ENCODE results near the gene DAPK1.

DAPK1 gene

DNA sequence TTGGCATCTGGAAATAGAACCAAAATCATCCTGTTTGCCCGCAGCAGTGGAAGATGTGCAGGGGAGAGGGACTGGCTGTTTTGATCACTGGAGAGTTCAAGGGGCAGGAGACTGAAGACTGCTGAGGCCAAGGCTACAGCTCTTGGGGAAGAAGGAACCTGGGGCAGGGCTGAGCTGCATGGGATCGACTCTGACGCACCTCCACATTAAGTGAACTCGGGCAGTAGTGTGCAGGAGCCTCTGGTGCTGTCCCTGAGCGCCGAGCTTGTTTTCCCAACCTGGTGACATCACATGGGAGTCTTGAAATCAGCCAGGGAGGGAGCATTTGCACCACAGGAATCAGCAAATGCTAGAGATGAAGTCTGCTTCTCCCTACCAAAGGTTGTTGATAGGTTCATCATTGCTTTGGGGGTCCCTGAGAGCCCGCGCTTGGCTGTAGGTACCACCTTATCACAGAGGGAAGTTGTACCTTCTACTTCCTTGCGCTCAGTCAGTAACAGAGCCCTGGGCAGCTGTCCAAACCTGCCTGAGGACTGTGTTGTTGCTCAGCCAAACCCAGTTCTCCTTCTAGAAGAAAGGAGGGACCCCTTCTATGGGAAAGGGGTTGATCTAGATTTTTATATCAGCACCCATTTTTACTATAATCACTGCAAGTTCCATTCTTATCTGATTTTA, 175.9 kb downstream of the DAPK1 start:
- DNase-seq, result no peak

DNA sequence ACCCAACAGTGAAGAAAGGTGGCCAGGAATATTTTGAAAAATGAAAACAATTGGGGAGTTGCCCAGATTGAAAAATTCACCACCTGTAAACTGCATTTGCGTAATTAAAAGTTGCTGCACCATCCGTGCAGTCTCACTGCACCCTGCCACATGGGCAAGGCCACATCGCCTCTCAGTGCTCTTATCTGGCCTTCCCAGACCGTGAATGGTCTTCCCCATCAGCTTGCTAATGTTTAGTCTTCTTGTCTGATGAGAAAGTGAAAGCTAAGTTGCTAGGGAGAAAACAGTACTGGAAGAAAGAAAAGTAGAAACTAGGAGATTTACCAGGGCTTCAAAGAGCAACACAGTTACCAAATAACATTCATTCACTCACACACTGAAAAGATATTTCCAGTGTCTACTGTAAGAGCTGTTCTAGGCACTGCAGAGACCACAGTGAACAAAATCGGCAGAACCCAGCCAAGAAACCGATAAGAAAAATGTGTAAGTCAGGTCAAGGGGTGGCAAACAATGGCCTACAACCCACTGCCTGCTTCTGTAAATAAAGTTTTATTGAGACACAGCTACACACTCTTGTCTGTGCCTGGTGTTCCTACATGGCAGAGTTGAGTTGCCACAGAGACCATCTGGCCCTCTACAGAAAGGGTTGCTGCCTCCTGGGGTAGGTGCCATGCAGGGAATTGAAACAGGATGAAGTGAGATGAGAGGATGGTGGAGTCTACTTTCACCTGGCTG, 177.1 kb downstream of the DAPK1 start:
- DNase-seq, result no peak

DNA sequence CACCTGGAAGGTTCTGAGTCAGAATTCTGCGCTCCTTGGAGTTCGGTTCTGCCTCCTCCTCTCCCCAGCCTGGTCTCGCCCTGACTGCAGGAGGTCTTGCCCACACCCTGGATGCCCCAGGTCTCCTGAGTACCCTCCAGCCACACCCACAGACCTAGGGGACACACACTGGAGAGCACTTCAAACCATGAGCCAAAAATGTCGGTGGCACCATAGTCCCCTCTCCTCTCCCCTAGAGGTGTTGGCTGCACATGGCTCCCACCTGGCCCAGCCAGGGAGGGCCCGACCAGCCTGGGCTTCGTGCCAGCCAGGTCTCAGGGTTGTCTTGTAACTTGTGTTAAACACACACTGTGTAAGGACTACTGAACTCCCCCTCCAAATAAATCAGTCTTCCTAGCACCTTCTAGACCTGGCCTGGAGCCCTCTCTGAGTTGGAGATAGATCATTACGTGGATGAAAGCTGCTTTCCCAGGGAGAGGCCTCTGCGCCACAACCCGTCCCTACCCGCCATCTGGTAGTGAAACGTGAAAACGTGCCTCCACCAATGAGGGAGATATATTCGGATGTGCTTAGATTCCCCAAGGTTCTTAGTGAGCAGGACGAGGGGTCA, 178.3 kb downstream of the DAPK1 start:
- DNase-seq, result no peak

DNA sequence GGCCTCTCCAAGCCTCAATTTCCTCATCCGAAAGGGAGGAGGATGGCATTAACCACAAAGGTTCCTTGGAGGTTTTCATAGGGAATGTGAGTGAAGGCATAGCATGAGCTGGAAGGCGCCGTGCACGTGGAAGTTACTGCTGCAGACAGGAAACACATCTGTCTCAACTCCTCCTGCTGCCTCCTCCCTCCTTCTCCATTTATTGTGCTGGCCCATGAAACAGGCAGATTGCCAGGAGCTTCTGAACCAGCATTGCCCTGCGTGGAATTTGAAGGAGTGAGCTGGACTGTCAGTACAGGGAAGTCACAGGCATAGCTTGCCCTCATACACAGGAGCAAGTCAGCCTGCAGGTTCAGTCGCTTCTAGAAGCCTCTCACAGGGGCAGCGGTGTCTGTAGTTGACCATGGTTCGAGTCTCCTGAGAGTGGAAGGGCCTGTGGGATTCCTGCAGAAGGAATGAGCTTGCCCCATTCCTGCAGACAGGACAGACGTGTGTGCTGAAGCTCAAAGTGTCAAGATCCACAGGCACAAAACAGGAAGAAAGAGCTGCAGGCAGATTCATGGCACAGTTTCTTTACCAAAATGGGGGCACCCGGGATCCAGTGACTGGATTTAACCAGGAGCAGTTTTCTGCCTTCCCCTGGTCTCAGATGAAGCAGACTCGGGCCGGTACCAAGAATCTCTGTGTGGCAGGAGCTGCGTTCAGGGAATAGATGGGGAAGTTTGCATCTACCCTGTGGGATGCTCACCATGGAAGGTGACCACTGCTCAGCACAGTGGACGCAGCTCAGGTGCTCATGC, 179.5 kb downstream of the DAPK1 start:
- no peak for DNase-seq

DNA sequence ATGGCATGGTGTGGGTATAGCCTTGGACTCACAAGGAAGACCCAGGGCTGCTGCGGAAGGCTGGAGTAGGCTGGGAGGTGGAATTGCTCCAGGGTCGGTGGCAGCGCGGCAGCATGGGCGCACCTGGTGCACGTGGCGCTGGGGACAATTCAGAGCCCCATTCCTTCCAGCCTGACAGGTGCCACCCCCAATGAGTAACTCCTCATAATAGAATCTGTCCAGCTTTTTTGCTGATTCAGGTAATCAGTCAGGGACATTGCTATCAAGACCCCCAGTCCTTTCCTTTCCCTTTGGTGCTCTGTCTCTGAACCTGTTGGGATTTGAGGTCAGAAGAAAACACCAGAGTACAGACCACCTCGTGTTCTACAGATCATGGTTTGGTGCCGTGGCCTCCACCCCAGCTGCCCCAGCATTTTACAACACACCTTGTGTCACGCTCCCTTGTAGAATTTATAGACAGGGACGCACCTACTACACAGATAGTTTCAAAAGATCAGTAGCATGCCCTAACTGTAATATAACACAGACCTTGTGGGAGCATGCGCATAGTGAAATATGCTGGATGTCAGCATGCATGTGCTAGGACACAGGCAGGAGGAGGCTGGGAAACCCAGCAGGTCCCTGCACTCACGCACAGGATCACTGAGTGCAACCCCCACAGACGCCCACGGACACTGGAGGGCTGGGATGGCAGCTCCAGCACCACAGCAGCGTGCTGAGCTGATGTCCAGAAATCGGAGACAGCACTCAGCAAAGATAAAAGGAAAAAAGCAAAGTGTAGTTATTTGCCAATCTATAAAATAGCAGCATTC, 180.3 kb downstream of the DAPK1 start:
- no peak for DNase-seq

DNA sequence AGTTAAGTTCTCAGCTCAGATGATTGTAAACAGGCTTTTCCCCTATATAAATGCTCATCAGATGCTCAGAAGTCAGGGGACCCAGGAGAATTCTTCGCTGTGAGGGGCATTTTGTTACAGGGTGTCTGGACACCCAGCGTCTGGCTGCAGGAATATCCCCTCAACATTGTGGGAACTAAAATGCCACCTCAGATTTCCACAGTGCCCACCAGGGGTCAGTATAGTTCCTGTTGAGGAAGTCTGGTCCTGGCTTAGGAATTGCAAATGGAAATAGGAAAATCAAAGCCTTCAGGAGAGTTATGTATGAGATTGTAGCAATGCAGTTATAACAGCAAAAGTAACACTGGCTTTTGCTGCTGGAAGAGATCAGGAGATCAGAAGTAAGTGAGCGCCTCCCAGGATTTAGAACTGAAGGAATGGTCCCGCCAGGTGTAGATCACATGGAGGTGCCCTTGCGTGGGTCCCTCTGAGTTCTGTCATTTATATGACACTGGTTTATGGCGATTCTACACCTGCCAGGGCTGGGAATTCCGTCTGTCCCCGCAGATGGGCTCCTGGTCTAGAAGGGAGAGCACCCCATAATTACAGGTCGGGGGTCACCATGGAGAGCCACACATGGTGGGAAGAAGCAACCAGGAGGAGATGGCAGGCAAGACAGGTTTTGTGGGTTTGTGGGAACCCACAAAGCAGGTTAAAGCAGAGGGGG, 181.1 kb downstream of the DAPK1 start:
- DNase-seq, result peak; percentile 56

DNA sequence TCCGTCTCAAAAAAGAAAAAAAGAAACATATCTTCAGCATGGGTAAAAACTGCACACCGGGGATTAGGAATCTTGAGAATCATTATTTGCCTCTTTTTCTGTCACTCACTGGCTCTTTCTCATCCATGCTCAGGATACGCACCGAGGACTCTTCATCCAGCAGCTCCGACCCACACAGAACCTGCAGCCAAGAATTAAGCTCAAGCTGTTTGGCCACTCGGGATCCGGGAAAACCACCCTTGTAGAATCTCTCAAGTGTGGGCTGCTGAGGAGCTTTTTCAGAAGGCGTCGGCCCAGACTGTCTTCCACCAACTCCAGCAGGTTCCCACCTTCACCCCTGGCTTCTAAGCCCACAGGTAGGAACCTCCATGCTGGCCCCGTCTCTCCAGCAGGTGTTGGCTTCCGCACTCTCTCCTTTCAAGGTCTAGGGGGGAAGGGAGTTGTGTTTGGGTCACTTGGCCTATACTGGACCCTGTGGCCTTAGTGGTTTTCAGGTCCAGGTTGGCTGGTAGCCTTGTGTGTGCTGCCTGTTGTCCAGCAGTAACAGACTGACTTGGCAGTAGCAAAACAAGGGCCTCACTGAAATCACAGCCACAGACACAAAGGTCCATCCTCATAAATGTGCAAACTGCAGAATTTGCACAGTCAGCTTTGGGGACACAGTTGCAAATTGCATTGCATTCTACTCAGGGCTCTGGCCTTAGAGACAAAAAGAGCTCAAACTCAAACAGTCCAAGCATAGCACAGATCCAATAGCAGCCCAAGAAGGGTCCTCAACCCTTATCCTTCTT, 183.8 kb downstream of the DAPK1 start:
- no peak for DNase-seq

DNA sequence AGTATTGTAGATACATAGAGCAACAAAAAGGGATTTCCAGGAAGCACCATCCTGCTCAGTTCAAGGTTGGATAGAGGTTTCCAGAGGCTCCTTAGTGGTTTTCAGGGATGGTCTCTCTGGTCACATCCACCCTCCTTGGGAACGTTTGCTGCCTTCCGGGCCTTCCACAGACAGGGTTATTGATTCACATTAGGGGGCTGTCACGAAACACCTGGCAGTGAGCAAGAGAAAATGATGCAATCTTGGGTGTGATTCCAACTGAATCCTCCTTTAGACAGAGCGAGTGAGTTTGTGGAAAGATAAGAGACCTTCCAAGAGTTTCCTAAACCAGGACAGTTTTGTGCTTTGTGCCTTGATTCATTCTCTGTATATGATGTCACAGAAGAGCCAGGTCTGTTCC, 184.4 kb downstream of the DAPK1 start:
- DNase-seq, result no peak

DNA sequence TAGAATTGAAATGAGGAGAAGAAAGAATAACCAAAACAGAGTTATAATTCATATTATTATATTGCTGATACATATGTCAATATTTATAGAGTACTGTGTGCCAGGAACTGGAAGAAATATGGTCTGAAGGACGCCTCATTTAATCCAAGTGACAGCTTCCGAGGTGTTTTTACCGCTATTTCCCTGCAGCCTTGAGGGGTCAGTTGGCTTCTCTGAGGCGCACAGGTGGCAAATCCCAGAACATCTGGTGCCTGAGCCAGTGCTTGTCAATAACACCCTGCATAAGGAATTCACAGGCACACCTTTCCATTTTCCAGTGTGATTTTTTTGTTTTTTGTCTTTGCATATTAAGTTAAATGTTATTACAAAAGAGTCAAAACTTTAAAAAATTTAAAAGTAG, 185.0 kb downstream of the DAPK1 start:
- DNase-seq, result no peak

DNA sequence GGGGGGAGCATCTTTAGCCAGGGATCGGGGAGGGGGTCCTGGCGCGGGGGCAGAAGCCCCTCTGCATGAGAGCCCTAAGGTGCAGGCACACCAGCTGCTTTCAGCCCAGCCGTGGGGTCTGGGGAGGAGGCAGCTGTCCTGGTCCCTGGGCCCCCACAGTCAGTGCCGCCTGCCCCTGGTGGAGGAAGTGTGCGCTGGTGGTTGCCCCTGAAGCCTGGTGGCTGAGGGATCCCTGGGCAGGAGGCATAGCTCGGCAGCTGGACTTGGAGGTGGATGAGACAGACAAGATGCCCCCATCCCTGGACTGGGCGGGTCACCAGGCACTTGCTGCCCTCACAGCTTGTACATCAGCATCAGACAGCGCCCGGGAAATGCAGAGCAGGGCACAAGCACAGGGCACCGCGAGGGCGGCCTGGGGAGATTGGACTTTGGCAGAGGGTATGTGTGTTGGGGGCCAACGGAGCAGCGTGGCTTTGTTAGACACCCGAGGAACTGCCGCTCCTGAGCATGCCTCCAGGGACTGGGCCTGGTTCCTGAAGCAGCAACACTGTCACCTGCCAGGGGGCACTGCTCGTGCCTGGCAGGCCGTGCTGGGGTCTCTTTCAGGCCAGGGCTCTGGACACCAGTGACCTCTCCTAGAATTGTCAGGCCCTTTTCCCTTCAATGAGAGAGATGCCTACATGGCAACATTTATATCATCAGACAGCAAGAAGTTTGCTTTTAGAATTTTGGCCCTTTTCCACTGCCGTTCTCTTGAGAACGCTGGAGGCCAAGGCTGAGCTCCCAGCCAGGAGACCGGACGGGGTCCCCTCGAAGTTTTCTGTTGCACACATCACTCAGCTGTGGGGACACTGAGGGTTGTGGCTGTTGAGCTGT, 186.3 kb downstream of the DAPK1 start:
- DNase-seq, result no peak

DNA sequence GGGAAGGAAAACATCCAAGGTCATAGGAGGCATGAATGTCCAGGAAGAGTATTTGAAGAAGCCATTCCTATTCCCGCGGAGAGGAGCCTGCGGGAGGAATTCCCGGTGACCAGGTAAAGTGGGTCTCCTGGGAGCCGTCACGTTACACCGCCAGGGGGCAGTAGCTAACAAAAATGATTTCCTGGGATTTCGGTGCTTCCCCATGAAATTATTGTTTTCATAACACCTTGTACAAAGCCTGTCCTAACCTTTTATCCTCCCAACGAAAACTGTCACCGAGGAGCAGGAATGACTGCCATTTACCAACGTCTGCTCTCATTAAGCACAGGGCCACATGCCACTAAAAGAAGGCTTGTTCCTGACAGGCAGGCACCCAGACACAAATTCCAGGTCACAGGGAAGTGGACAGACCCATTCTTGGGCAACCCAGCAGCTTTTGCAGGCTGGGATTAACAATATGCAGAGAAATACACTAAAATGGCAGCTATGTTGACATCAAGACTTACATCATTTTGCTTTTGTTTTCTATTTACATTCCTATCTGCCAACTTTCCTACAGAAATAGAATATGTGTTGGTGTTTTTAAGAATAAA, 187.1 kb downstream of the DAPK1 start:
- no peak for DNase-seq

DNA sequence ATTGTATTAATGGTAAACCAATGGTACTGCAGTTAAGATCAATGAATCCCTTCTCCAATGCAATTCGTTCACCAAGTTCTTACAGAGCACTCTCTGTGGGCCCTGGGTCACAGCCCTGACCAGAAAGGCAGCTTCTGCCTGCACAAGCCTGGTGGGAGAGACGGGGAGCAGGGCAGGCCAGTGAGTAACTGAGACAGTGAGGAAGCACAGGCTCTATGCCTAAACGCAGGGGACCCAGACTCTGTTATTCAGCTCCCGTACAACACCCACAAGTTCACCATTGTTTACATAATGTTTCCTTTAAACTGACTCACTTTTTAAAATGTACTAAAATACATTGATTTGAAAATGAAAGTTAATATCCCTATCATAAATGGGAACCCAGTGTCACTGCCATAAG, 187.8 kb downstream of the DAPK1 start:
- DNase-seq, result no peak

DNA sequence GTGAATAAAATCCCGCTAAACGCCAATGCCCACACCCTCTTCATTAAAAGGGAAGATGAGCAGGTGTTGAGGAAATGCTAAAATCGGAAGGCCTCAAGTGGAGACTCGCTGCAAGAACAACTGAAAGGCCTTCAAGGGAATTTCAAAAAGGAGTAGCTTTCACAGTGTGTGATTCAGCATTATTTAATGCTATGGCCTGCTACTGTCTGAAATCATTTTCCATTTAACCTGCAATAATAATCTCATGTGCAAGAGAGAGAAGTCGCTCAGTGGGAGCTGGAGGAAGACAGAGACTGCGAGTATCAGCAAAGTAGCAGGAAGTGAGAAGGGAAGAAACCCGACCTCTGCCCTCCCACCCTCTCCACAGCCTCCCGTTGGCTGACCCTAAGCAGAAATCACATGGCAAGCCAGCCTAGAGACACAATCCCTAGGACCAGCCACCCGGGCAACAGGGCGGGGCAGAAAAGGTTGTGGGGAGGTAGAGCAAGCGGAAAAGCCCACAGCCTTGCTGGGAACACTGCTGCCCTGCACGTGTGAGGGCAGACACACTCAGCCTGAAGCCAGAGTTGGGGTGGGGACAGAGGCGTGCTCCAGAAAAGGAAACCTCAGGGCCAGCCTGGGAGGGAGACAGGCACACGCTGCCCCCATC, 188.3 kb downstream of the DAPK1 start:
- DNase-seq, result no peak

DNA sequence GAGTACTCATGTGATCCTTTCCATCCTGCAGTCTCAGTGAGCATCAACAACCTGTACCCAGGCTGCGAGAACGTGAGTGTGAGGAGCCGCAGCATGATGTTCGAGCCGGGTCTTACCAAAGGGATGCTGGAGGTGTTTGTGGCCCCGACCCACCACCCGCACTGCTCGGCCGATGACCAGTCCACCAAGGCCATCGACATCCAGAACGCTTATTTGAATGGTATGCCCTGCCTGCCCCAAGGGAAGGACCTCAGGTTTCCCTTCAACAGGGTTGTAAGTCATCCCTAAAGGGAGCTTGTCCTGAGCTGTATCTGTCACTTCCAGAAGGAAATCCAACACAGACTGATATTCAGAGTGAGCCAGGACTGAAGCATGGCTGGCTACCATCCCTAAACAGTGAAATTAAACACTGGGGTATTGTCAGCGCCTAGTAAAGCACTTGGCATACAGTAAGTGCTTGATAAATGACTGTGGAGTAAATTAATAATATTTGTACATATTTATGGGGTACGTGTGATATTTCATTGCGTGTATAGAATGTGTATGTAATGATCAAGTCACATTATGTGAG, 188.9 kb downstream of the DAPK1 start:
- DNase-seq, result no peak

DNA sequence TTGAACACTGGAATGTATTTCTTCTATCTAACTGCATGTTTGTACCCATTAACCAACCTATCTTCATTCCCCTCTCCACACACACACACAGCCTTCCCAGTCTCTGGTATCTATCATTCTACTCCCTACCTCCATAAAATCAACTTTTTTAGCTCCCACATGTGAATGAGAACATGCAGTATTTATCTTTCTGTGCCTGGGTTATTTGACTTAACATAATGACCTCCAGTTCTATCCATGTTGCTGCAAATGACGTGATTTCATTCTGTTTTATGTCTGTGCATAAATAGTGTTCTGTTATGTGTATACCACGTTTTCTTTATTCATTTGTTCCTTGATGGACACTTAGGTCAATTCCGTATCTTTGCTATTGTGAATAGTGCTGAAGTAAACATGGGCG, 189.5 kb downstream of the DAPK1 start:
- DNase-seq, result no peak

DNA sequence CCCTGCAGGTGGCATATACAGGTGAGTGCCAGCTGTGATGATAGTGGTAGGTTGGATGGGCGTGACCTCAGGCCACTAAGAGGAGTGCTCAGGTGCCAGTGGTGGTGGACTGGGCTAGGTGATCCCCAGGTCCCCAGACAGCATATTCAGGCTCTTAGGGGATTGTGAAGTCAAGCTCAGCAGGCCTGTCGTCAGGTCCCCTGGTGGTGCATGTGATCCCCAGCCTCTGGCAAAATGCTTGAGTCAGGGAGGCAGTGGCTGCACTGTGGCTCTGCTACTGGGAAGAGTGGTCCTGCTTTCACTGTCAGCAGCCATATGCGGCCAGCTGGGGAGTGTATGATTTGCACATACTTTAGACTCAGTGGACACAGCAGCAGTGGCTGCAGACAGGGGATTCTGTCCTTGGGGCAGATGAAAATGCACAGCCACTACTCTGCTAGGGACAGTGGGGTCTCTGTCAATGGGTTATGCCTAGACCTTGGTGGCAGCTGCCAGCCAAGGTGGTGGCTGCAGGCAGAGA, 196.6 kb downstream of the DAPK1 start:
- DNase-seq, result no peak

DNA sequence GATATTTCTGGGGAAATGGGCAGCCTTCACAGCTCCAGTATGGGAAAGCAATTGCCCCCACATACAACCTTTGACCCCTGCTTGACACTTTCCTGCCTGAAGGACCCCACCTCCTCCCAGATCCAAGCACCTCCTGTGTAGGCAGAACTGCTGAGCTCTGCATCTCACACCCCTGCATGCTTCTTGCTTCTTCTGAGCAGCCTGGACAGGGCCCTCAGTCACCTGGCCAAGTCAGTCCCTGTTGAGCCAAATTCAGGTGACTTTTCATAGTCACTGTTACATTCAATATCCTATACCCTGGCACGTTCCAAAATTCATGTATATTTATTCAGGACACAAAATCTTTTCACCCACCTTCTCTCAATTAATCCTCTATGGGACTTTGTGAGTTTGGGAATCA, 197.9 kb downstream of the DAPK1 start:
- no peak for DNase-seq

DNA sequence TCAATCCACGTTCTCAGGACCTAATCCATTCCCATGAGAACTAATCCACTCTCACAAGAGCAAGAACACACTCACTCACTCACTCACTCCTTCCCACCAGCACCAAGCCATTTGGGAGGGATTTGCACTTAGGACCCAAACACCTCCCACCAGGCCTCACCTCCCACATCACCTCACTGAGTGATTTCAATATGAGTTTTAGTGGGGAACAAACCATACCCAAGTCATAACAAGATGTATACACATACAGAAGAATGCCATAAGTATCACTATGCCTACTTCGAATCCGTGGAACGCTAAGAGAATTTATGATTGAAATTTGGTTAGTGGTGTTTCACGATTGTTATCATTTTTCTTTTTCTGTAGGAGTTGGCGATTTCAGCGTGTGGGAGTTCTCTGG, 199.0 kb downstream of the DAPK1 start:
- no peak for DNase-seq

Data from NCI-H1092 treated with DMSO at 0.1 percent for 48 hours (cell line).